IPS DF 6.9 (cell line): ENCODE data around the gene UBAC2.

Experiments used
- DNase-seq: peaks from one replicate; pipeline ENCODE4 v3.0.0-alpha.2; 2013; ENCODE audit warnings: low read depth, low spot score
- H3K27ac ChIP-seq: one replicate; pipeline ENCODE4 v1.5.1; 2013; ENCODE audit warnings: low read length, control low read depth
- H3K27me3 ChIP-seq: 2 replicates; pipeline ENCODE4 v1.6.1; 2013; ENCODE audit warnings: mild to moderate bottlenecking, low read length; ENCODE audit not compliant: control insufficient read depth, insufficient read depth
- H3K36me3 ChIP-seq: 2 replicates; pipeline ENCODE4 v1.6.1; 2013; ENCODE audit warnings: low read length; ENCODE audit not compliant: control insufficient read depth, insufficient read depth
- H3K4me1 ChIP-seq: 2 replicates; pipeline ENCODE4 v1.6.1; 2013; ENCODE audit warnings: low read length; ENCODE audit not compliant: control insufficient read depth, insufficient read depth
- H3K4me3 ChIP-seq: 2 replicates; pipeline ENCODE4 v1.5.1; 2013; ENCODE audit warnings: mild to moderate bottlenecking, low read length
- H3K9me3 ChIP-seq: 2 replicates; pipeline ENCODE4 v1.6.1; 2013; ENCODE audit warnings: low read length, inconsistent platforms; ENCODE audit not compliant: control insufficient read depth, insufficient read depth
- WGBS: extraction: QIAGEN DNeasy Blood & Tissue Kit; methylation state at CpG from one replicate; pipeline ENCODE4 v1.1.7; 2013; ENCODE audit warnings: mixed read lengths, missing lambda C conversion rate; ENCODE audit not compliant: insufficient read length, insufficient coverage; 5-methylcytosine and 5-hydroxymethylcytosine counted together

Gene UBAC2

DNA sequence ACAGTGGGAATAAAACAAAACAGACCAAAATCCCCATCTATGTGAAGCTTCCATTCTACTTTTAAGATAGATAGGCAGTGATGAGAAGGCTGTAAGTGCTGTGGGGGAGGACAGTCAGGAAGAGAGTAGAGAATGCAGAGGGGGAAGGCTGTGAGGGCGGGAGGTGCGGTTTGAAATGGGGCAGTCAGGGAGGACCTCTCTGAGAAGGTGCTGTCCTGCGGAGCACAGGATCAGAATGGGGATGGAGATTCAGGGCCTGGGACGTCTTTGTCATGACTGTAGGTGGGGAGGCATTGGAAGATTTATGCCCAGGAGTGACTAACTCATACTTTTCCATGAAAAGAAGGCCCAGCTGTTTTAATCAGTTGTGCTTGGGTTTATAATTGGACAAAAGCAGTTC is 110.5 kb downstream of the UBAC2 start:
- H3K36me3 ChIP-seq, result no peaks in the 10 kb centered on the region
- H3K27me3 ChIP-seq, result no peaks in the 10 kb centered on the region
- H3K4me3 ChIP-seq, result no peak overlapping the region
- no peak for DNase-seq
- no peaks in the 10 kb centered on the region for H3K4me1 ChIP-seq
- no peak overlapping the region for H3K27ac ChIP-seq
- H3K9me3 ChIP-seq, result no peaks in the 10 kb centered on the region
- WGBS, result no CpG with 5 or more reads among the region's 4 CpGs

DNA sequence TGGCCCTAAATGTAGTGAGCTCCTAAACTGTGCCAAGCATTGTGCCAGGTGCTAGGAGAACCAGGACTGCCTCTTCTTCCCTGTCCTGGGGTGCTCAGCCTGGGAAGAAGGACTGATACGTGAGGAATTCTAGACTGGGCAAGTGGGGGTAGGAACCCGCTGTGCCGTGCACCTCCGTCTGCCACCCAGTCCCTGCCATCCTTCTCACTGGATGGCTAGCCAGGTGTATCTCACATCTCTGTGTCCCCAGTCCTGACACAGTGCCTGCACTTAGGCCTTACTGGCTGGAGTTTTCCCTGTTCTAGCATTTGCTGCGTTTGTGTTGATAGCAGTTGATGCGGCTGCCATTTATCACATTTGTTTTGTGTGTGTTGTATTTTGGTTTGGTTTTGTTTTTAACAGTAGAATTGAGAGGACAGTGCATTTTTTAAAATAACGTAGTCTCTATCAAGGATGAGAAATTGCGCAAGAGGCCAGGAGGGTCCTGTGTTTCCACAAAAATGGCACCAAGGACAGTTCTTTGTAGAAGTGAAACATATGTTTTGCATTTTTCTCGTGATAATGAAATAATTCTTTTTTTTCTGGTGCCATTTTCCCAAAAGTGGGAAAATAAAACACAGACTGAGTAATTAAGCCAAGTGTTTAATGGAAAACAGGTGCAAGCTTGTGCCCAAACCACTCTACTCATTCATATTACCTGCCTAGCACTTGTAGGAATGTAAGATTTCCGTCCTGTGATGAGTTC is 111.3 kb downstream of the UBAC2 start:
- WGBS, result 100% methylated on average over 2 of the region's 10 CpGs
- DNase-seq, result no peak
- no peaks in the 10 kb centered on the region for H3K27me3 ChIP-seq
- H3K36me3 ChIP-seq, result no peaks in the 10 kb centered on the region
- H3K4me3 ChIP-seq, result no peak overlapping the region
- no peaks in the 10 kb centered on the region for H3K9me3 ChIP-seq
- no peak overlapping the region for H3K27ac ChIP-seq
- H3K4me1 ChIP-seq, result no peaks in the 10 kb centered on the region

DNA sequence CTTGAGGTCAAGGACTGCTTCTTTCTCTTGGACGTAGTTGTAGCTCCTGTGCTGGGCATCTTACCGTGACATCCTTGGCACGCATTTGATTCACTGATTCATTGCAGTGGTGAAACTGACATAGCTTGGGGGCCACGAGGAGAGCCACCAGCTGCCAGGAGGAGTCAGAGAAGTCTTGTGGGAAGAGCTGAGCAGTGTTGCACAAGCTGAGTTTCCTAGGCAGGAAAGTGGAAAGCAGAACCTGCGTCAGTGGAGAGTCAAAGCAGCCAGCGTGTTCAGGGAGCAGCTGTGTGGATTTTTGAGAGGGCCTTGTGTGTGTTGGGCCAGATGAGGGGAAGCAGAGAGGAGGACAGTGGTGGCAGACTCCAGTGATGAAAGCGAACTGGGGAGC is 111.8 kb downstream of the UBAC2 start:
- Histone ChIP-seq H3K4me1 (no peaks in the 10 kb centered on the region), H3K27ac (no peak overlapping the region)
- no CpG with 5 or more reads among the region's 7 CpGs for WGBS

DNA sequence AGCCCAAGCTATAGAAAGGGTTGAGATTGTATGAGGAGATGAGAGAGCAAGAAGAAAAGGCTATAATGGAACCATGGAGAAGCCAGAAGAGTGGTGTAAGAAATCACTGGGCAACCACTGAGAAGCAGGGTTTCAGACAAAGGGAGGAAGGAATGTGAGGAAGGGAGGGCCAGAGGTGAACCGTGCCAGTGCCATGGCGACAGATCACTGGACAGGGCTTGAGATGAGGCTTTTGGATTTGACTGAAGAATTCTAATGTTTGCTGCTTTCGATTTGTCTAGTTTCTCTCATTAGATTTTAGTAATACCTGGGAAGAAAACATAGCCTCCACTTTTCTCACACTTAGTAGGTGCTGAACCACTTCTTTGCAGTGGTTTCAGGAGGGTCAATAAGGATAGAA is 112.8 kb downstream of the UBAC2 start:
- no peaks in the 10 kb centered on the region for H3K27me3 ChIP-seq
- H3K27ac ChIP-seq, result no peak overlapping the region
- no peak overlapping the region for H3K4me3 ChIP-seq
- DNase-seq, result no peak
- no peaks in the 10 kb centered on the region for H3K4me1 ChIP-seq
- no peaks in the 10 kb centered on the region for H3K9me3 ChIP-seq
- H3K36me3 ChIP-seq, result no peaks in the 10 kb centered on the region
- WGBS, result no CpG with 5 or more reads among the region's 3 CpGs

More for the DNA sequence above, 111.8 kb downstream of the UBAC2 start:
- DNase-seq, result no peak
- H3K4me3 ChIP-seq, result no peak overlapping the region
- no peaks in the 10 kb centered on the region for H3K36me3 ChIP-seq
- H3K27me3 ChIP-seq, result no peaks in the 10 kb centered on the region
- H3K9me3 ChIP-seq, result no peaks in the 10 kb centered on the region

DNA sequence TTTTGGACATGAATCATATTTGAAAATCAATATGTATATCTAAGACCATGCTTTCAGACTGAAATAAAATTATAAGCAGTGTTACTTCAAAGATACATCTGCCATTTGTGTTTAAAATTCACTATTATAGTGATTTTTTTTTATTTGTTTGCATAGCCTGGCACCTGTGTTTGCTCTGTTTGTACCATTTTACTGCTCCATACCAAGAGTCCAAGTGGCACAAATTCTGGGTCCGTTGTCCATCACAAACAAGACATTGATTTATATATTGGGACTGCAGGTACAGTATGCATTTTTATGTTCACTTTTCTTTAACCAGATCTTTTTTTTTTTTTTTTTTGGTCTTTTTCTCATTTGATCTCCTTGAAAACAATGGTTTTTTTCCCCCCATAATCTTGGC is 113.3 kb downstream of the UBAC2 start:
- H3K27me3 ChIP-seq, result no peaks in the 10 kb centered on the region
- no peak overlapping the region for H3K4me3 ChIP-seq
- WGBS, result no CpG with 5 or more reads among the region's 1 CpG
- H3K36me3 ChIP-seq, result no peaks in the 10 kb centered on the region
- H3K9me3 ChIP-seq, result no peaks in the 10 kb centered on the region
- H3K4me1 ChIP-seq, result no peaks in the 10 kb centered on the region
- no peak overlapping the region for H3K27ac ChIP-seq
- no peak for DNase-seq

DNA sequence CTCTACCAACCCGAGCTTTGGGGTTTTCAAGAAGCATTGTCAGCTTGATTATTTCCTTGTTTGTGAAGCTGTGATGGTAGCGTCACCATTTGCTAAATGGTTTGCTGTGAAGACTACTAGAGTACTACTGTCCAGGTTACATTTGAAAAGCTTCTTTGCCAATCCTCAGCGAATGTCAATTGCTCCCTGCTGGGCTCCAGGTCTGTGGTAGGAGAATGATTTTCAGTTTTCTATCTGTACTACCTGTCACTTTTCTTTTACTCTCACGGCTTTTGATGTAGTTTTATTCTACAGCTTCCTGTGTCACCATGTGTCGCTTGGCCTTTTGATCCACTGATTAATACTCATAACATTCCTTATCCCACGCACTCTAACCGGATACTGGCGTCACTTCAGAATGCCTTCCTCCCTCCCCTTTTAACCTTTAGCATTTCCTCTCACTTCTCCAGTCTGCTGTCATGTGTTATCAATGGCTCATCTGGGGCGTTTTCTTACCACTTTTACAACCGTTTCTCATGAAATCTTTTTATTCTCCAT is 114.1 kb downstream of the UBAC2 start:
- H3K9me3 ChIP-seq, result no peaks in the 10 kb centered on the region
- H3K36me3 ChIP-seq, result no peaks in the 10 kb centered on the region
- H3K4me3 ChIP-seq, result no peak overlapping the region
- WGBS, result 100% methylated on average over 4 of the region's 10 CpGs
- no peak for DNase-seq
- H3K27ac ChIP-seq, result no peak overlapping the region
- H3K27me3 ChIP-seq, result no peaks in the 10 kb centered on the region
- no peaks in the 10 kb centered on the region for H3K4me1 ChIP-seq

DNA sequence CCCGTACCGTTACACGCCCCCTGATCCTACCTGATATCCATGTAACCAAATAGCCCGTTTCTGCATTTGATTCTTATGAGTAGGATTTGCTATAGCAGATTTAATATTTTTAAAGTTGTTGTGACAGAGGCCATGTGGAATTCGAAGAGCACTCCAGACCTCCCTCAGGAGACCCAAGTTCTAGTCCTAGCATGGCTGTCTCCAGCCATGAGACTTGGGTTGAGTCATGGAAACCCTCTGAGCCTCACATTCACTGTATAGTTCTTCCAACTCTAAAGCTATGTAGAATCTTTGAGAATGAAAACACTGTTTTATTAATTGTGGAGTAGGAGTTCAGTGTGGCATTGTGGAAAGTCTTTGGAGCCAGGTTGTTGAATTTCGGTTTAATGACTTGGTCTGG is 114.5 kb downstream of the UBAC2 start:
- Histone ChIP-seq H3K36me3 (no peaks in the 10 kb centered on the region), H3K27ac (no peak overlapping the region), H3K27me3 (no peaks in the 10 kb centered on the region), H3K9me3 (no peaks in the 10 kb centered on the region), H3K4me3 (no peak overlapping the region), H3K4me1 (no peaks in the 10 kb centered on the region)
- DNase-seq, result no peak
- 100% methylated on average over 4 of the region's 6 CpGs for WGBS

DNA sequence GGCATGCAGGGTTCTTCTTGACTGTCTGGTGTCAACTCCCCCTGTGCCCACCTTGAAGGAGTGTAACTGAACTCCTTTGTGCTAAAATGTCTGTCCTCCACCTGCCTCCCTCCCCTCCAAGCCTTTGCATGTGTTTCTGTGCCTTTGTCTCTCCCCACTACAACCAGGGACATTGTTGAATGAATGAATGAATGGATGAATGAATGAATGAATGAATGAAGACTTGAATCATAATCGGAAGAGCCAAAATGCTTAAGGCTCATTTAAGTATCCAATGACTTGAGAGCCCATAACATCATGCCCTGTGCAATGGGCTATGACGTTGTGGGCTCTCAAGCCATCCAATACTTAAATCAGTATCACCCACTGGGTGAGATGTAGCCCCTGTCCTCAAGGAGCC is 115.6 kb downstream of the UBAC2 start:
- Histone ChIP-seq H3K36me3 (no peaks in the 10 kb centered on the region), H3K4me1 (no peaks in the 10 kb centered on the region), H3K27ac (no peak overlapping the region), H3K9me3 (no peaks in the 10 kb centered on the region), H3K27me3 (no peaks in the 10 kb centered on the region), H3K4me3 (no peak overlapping the region)
- no CpG with 5 or more reads among the region's 2 CpGs for WGBS
- no peak for DNase-seq

DNA sequence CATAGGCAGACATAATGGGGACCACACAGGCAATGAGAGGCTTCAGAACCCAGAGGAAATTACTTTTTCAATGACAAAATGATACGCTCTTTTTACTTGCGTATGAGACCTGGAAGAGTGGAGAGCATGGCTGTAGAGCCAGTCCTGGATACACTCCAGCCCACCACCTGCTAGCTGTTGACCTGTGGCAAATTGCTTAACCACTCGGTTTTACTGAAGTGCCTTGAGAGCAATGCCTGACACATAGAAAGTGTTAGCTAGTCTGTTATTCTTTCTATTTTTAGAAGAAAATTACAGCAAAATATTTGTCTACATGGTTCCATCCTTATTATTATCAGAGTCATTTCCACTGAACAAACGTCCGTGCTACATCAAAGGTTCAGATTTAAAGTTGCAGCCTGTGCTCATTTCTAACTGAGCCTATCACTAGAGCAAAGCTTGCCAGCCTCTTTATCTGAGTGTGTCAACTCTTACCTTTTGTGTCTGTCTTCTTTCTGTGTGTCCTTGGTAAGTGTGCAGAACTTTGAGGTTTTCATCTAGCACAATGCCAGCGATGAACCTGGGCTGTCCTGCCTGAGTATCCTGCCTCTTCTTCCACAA is 116.1 kb downstream of the UBAC2 start:
- no peaks in the 10 kb centered on the region for H3K4me1 ChIP-seq
- no peak overlapping the region for H3K27ac ChIP-seq
- no peak overlapping the region for H3K4me3 ChIP-seq
- H3K36me3 ChIP-seq, result no peaks in the 10 kb centered on the region
- no peaks in the 10 kb centered on the region for H3K9me3 ChIP-seq
- WGBS, result no CpG with 5 or more reads among the region's 6 CpGs
- H3K27me3 ChIP-seq, result no peaks in the 10 kb centered on the region
- DNase-seq, result no peak

DNA sequence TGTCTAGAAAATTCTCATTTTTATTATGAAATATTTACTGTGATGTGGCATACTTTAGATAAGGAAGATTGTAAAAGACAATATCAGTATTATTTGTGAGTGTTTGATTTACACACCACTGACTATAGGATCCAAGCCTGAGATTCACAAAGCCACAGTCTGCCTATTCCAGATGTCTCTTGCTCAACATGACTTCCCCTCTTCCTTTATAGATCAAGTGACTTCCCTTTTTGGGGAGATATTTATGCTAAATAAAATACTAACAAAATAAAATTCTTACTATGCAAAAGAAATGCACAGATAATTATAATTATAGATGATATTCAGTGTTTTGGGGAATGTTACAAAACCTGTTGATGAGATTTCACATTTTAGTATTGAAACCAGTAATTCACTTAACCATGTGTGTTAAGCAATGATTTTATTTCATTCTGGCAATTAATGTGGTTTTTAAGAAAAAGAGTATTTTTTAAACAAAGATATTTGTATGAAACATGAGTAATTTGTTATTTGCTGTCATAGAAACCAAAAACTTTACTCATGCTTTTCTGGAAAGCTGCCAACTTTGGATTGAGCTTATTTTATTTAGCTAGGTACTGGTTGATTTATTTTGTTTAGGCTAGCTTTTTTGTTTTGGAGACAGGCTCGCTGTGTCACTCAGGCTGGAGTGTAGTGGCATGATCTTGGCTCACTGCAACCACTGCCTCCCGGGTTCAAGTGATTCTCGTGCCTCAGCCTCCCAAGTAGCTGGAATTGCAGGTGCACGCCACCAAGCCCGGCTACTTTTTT is 120.2 kb downstream of the UBAC2 start:
- no peak for DNase-seq
- no peaks in the 10 kb centered on the region for H3K4me1 ChIP-seq
- WGBS, result no CpG with 5 or more reads among the region's 5 CpGs
- H3K9me3 ChIP-seq, result no peaks in the 10 kb centered on the region
- H3K36me3 ChIP-seq, result no peaks in the 10 kb centered on the region
- no peak overlapping the region for H3K27ac ChIP-seq
- H3K4me3 ChIP-seq, result no peak overlapping the region
- H3K27me3 ChIP-seq, result no peaks in the 10 kb centered on the region
